Mesodermal cell (in vitro differentiated cells): ENCODE measurements around the gene PRDM9. TPM values are rescaled to one million over a fixed set of nuclear protein-coding genes. Genes with fewer than 3 reads are reported as not detected.

Source experiments
- H3K27ac ChIP-seq: 2 replicates; pipeline ENCODE4 v1.7.0; 2013; ENCODE audit warnings: mild to moderate bottlenecking, low read depth, low read length, moderate library complexity; ENCODE audit not compliant: severe bottlenecking
- H3K36me3 ChIP-seq: 2 replicates; pipeline ENCODE4 v1.7.1; 2013; ENCODE audit warnings: mild to moderate bottlenecking, low read length, moderate library complexity; ENCODE audit not compliant: control insufficient read depth, insufficient read depth
- H3K4me1 ChIP-seq: one replicate; pipeline ENCODE4 v1.7.1; 2013; ENCODE audit warnings: mild to moderate bottlenecking, low read length; ENCODE audit not compliant: insufficient read depth, control insufficient read depth, poor library complexity, severe bottlenecking
- H3K4me3 ChIP-seq: 2 replicates; pipeline ENCODE4 v1.7.0; 2013; ENCODE audit warnings: low read length, control low read depth, mild to moderate bottlenecking; ENCODE audit not compliant: insufficient read depth, poor library complexity, severe bottlenecking; ENCODE audit errors: extremely low read depth
- H3K9me3 ChIP-seq: 2 replicates; pipeline ENCODE4 v1.7.1; 2013; ENCODE audit warnings: mild to moderate bottlenecking, low read length, moderate library complexity; ENCODE audit not compliant: control insufficient read depth
- WGBS, 2 experiments: methylation state at CpG; one replicate each; pipeline ENCODE4 v1.1.5; 2013; ENCODE audit warnings: missing lambda C conversion rate in 2 of 2; ENCODE audit not compliant: insufficient coverage in 2 of 2; 5-methylcytosine and 5-hydroxymethylcytosine counted together
- polyA plus RNA-seq, 2 experiments: library from polyadenylated mRNA; stranded (reverse); fragments of 50-300 nt; gene quantifications; one replicate each; pipeline ENCODE4 v1.2.3, GENCODE V29; 2013

PRDM9 gene
- polyA plus RNA-seq (2013, experiment 1 of 2): not detected
- polyA plus RNA-seq (2013, experiment 2 of 2): not detected

- 97% methylated on average over 16 of the region's 27 CpGs for WGBS, 2 experiments
- no peak within 1 kb of the TSS for H3K27ac ChIP-seq
- H3K4me3 ChIP-seq: no peak within 1 kb of the TSS
- H3K9me3 ChIP-seq: no peaks in the 10 kb centered on the region
- no peaks in the 10 kb centered on the region for H3K4me1 ChIP-seq
- no peaks in the 10 kb centered on the region for H3K36me3 ChIP-seq
These were observed at the start of gene PRDM9 for GRCh38 chr5:23507278-23507685. Gene PRDM9 (plus strand): TSS chr5:23507609. CDS start chr5:23509034, 1,425 bp downstream.

GRCh38 chr5:23457780-23458179, 49.6 kb upstream of the PRDM9 start:
- no peaks in the 10 kb centered on the region for H3K9me3 ChIP-seq
- H3K4me3 ChIP-seq: no peak overlapping the region
- WGBS, 2 experiments: 97 to 100% methylated on average over 2 to 3 of the region's 3 CpGs

GRCh38 chr5:23459214-23459613, 48.2 kb upstream of the PRDM9 start:
- H3K9me3 ChIP-seq: no peaks in the 10 kb centered on the region
- no peak overlapping the region for H3K4me3 ChIP-seq
- no CpG with 5 or more reads among the region's 3 CpGs for WGBS, 2 experiments
- no peak overlapping the region for H3K27ac ChIP-seq
- no peaks in the 10 kb centered on the region for H3K36me3 ChIP-seq
- no peaks in the 10 kb centered on the region for H3K4me1 ChIP-seq

More at GRCh38 chr5:23457780-23458179, 49.6 kb upstream of the PRDM9 start:
- H3K36me3 ChIP-seq: no peaks in the 10 kb centered on the region
- H3K27ac ChIP-seq: no peak overlapping the region
- H3K4me1 ChIP-seq: no peaks in the 10 kb centered on the region

- no peak overlapping the region for H3K4me3 ChIP-seq
- no peaks in the 10 kb centered on the region for H3K36me3 ChIP-seq
- H3K27ac ChIP-seq: no peak overlapping the region
- no CpG with 5 or more reads among the region's 1 CpG for WGBS, 2 experiments
- H3K9me3 ChIP-seq: peaks cover 5% of the 10 kb centered on the region
- H3K4me1 ChIP-seq: no peaks in the 10 kb centered on the region
These were observed 45.8 kb upstream of the PRDM9 start for GRCh38 chr5:23461576-23461975.

GRCh38 chr5:23466401-23466912, 41.0 kb upstream of the PRDM9 start:
- no peak overlapping the region for H3K4me3 ChIP-seq
- H3K9me3 ChIP-seq: peaks cover 7% of the 10 kb centered on the region
- WGBS, 2 experiments: 100% methylated on average over 2 of the region's 2 CpGs; no CpG with 5 or more reads in 1 of the 2 experiments
- H3K27ac ChIP-seq: no peak overlapping the region
- H3K4me1 ChIP-seq: no peaks in the 10 kb centered on the region
- H3K36me3 ChIP-seq: no peaks in the 10 kb centered on the region

GRCh38 chr5:23468658-23469057, 38.8 kb upstream of the PRDM9 start:
- WGBS, 2 experiments: 80 to 94% methylated on average over 1 to 2 of the region's 3 CpGs
- Histone ChIP-seq H3K9me3 (peaks cover 7% of the 10 kb centered on the region), H3K4me3 (no peak overlapping the region), H3K36me3 (no peaks in the 10 kb centered on the region), H3K27ac (no peak overlapping the region), H3K4me1 (no peaks in the 10 kb centered on the region)

GRCh38 chr5:23473915-23474314, 33.5 kb upstream of the PRDM9 start:
- H3K4me3 ChIP-seq: no peak overlapping the region
- no peaks in the 10 kb centered on the region for H3K4me1 ChIP-seq
- H3K27ac ChIP-seq: no peak overlapping the region
- H3K9me3 ChIP-seq: no peaks in the 10 kb centered on the region
- no peaks in the 10 kb centered on the region for H3K36me3 ChIP-seq

GRCh38 chr5:23474315-23474714, 33.1 kb upstream of the PRDM9 start:
- Histone ChIP-seq H3K27ac (no peak overlapping the region), H3K9me3 (no peaks in the 10 kb centered on the region), H3K36me3 (no peaks in the 10 kb centered on the region), H3K4me1 (no peaks in the 10 kb centered on the region), H3K4me3 (no peak overlapping the region)
- WGBS, 2 experiments: 60% methylated on average over 1 of the region's 1 CpG; no CpG with 5 or more reads in 1 of the 2 experiments

GRCh38 chr5:23476580-23476979, 30.8 kb upstream of the PRDM9 start:
- Histone ChIP-seq H3K36me3 (no peaks in the 10 kb centered on the region), H3K27ac (no peak overlapping the region), H3K4me1 (no peaks in the 10 kb centered on the region), H3K4me3 (no peak overlapping the region), H3K9me3 (no peaks in the 10 kb centered on the region)
- WGBS, 2 experiments: no CpG with 5 or more reads among the region's 1 CpG

- H3K36me3 ChIP-seq: no peaks in the 10 kb centered on the region
- no peaks in the 10 kb centered on the region for H3K4me1 ChIP-seq
- WGBS, 2 experiments: 85 to 92% methylated on average over 2 of the region's 2 CpGs
- no peak overlapping the region for H3K4me3 ChIP-seq
- H3K9me3 ChIP-seq: no peaks in the 10 kb centered on the region
- H3K27ac ChIP-seq: no peak overlapping the region
These were observed 24.8 kb upstream of the PRDM9 start for GRCh38 chr5:23482642-23483041.

- 80 to 100% methylated on average over 1 of the region's 2 CpGs for WGBS, 2 experiments
- no peaks in the 10 kb centered on the region for H3K4me1 ChIP-seq
These were observed 24.3 kb upstream of the PRDM9 start for GRCh38 chr5:23483090-23483489.

More at GRCh38 chr5:23483090-23483489, 24.3 kb upstream of the PRDM9 start:
- Histone ChIP-seq H3K27ac (no peak overlapping the region), H3K36me3 (no peaks in the 10 kb centered on the region), H3K9me3 (no peaks in the 10 kb centered on the region), H3K4me3 (no peak overlapping the region)
